Measurements from ENCODE around the gene SNX27.
"Not testable (repeated sequence)": the region's sequence is repeated elsewhere in the genome, so short reads cannot be mapped to it uniquely, and the experiment has no call there.

Gene SNX27

DNA sequence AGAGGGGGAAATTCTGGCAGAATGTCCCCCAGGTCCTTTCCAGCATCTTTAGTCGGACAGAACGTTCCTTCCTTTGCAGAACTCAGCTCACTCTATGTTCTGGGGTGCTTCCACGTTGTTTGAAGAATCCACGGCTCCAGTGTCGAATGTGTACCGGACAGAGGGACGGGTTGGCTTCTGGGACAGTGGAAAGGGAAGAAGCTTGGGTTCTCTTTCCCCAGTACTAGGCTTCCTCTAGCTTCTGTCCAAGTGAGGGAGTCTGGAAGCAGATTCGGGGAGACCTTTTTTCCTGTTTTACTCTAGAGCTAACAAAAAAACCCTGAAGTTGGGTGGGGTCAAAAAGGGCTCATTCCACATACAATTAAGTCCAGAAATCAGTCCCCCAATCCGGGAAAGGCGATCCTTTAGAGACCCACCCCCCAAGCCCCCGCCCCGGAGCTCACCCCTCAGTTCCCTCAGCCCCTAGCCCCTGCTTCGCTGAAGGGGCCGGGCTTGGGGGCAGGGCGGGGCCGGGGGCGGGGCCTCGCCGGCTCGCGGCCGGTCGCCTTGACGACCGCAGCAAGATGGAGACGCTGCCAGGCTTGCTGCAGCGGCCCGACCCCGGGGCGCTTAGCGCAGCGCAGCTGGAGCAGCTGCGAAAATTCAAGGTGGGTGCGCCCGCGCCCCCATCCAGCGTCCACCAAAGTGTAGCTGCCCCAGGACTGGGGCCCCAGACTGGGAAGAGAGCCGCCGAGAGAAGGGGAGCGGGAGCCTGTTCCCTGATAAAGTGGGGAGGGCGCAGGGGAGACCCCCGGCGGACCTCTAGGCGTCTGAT lies 109.3 kb downstream of the SNX27 start, which contains the start of gene RIIAD1:
RIIAD1 (plus strand) TSS at position 549 of the 814 bp plus-strand sequence; CDS start at position 564, 15 bp downstream.
- peak; percentile 7 to 32 for DNase-seq (ENCODE audit: low read depth in 1 of 2, low spot score in 1 of 2)

- no peak for DNase-seq (ENCODE audit: low read depth in 1 of 2, low spot score in 1 of 2)
Observed at GRCh38 chr1:151721788-151722510, 110.1 kb downstream of the SNX27 start.

GRCh38 chr1:151723726-151724370 lies 112.0 kb downstream of the SNX27 start:
- no peak for DNase-seq (ENCODE audit: low read depth in 1 of 2, low spot score in 1 of 2)

DNA sequence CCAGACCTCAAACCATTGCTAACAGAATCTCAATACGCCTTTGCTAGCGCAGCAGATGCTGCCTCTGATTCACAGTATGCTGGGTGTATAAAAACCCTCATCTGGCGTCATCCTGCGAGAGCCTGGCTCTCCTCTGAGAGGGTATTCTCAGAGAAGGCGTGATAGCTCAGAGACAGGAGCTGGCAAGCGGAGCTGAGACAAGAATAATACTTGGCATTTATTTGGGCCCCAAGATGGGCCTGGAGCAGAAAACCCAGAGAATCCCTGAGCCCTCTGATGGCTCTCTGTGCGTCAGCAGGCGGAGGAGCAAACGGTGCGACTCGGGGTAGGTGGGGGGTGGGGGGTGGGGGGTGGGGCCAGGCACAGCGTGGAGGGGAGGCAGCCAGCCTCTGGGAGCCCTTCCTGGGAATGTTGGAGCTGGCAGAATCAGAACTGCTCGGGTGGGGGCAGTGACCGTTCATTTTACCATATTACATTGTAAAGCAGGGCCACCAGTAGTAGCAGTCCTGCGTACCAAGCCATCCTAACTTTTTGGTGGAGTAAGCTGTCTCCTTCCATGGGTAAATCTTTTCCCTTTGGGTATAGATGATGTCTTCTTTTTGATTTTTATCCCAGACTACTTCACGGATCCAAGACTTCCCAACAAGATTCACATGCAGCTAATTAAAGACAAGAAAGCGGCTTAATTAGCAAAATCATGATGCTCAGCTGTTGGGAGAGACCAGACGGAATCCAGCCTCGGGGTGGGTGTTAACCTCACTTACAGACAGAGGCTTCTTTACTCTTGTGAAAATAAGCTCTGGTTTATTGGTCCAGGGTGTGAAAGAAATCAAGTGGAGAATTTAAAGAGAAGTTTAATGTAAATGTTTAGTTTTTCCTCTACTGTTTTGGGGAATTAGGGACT lies 116.6 kb downstream of the SNX27 start:
- no peak for DNase-seq (ENCODE audit: low read depth in 1 of 2, low spot score in 1 of 2)

DNA sequence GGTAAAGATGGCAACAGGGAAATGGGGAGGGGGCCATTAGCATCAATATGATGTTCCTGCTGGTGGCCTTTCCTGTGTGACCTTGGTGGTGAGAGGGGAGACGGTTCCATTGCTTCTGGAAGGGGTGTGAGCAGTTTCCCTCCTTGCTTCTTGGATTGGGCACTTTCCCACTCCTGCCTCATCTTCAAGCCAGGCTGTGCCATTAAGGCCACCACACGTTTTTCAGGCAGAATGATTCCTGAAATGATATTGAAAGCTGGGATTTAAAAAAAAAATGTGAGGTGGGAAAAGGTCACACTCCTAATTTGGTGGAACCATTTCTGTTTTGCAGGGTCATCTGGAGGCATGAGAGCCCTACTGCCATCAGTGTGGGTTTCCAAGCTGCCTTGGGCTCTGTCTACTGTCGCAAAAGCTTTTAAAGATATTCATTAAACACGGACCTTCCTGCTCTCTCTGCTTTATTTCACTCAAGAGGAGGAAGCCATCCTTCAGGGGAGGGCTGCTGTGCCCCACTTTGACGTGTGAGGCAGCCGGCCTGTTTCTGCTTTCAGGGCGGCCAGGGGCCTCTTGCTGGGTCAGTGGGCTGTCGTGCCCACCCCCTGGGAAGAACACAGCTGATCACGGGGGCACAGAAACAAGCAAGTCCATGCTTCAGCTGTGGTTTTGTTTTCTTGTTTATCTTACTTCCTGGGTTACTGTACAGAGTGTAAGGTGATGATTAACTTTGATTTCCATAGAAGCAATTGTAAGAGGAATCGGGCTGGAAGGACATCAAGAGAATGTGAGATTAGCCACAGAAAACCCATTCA lies 117.5 kb downstream of the SNX27 start:
- no peak for DNase-seq (ENCODE audit: low read depth in 1 of 2, low spot score in 1 of 2)

DNA sequence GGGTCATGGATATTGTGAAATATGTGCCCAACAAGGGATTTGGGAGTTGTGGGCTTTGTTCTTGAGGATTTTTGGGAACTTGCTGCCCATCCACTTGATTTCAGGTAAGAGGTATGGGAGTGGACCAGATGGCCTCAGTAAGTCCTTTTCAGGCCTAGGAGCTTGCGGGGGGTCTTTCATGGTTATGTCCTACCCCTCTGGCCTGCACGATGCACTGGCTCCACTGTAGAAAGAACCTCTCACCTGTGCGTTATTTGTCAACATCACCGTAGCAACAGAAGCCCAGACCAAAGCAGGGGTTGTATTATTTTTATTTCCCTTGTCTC lies 118.1 kb downstream of the SNX27 start:
- DNase-seq (ENCODE audit: low read depth in 1 of 2, low spot score in 1 of 2), result no peak

DNA sequence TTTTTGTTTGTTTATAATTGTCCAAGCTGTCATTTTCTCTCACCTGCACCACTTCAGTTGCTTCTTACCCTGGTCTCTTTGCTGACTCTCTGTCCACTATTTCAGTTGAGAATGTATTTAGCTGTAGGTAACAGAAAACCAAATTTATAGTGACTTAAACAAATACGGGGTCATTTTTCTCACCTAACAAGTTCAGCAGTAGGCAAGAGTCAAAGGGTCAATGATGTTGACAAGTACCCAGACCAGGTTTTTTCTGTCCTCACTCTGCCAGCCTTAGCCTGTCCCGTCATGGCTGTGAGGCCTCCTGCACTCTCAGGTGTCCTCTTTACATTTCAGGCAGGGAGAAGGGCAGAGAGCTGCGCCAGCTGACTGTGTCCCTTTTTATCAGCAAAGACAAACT lies 121.3 kb downstream of the SNX27 start:
- DNase-seq (ENCODE audit: low read depth in 1 of 2, low spot score in 1 of 2), result no peak

DNA sequence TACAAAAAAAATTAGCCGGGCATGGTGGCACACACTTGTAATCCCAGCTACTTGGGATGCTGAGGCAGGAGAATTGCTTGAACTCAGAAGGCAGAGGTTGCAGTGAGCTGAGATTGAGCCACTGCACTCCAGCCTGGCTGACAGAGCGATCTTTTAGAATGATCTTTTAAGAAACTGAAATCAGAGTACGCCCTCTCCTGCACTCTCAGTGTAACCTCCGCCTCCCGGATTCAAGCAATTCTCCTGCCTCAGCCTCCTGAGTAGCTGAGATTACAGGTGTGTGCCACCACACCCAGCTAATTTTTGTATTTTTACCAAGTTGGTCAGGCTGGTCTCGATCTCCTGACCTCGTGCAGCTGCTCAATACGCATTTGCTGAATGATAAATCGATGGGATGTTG lies 122.1 kb downstream of the SNX27 start:
- not testable (repeated sequence) for DNase-seq (ENCODE audit: low read depth in 1 of 2, low spot score in 1 of 2)

- no peak for DNase-seq (ENCODE audit: low read depth in 1 of 2, low spot score in 1 of 2)
Observed at GRCh38 chr1:151737026-151737425, 125.2 kb downstream of the SNX27 start.

DNA sequence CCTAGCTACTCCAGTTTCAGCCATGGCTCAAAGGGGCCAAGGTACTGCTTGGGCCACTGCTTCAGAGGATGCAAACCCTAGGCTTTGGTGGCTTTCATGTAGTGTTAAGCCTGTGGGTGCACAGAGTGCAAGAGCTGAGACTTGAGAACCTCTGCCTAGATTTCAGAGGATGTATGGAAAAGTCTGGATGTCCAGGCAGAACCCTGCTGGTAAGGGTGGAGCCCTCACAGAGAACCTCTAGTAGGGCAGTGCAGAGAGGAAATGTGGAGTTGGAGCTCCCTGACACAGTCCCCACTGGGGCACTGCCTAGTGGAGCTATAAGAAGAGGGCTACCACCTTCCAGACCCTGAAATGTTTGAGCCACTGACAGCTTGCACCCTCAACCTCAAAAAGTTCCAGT lies 125.6 kb downstream of the SNX27 start:
- no peak for DNase-seq (ENCODE audit: low read depth in 1 of 2, low spot score in 1 of 2)

GRCh38 chr1:151739590-151740355 lies 127.9 kb downstream of the SNX27 start:
- no peak for DNase-seq (ENCODE audit: low read depth in 1 of 2, low spot score in 1 of 2)

GRCh38 chr1:151741516-151741915 lies 129.7 kb downstream of the SNX27 start:
- no peak for DNase-seq (ENCODE audit: low read depth in 1 of 2, low spot score in 1 of 2)

All from stimulated activated CD4-positive, alpha-beta T cell treated with anti-CD3 and anti-CD28 coated beads, Interleukin-15, amount 100 ng/mL, for 1 hour (primary cell).